Mucosa of descending colon (tissue), 3 donors: Measurements from ENCODE around the gene PSMB4. TPM values are rescaled to one million over a fixed set of nuclear protein-coding genes. Genes with fewer than 3 reads are reported as not detected.

Experiments used
- ATAC-seq: fragments of 200-7000 bp; cut with Tn5 transposase; one replicate; pipeline ENCODE4 v1.9.1; 2020; ENCODE audit warnings: mild to moderate bottlenecking, moderate library complexity
- DNase-seq, 3 donors: peaks; one replicate each; pipeline ENCODE4 v3.0.0-alpha.2; 2020
- H3K36me3 ChIP-seq: fragments of 200-600 bp; one replicate; pipeline ENCODE4 v1.8.0; 2021; ENCODE audit warnings: low read depth, mild to moderate bottlenecking
- H3K4me1 ChIP-seq: fragments of 200-600 bp; one replicate; pipeline ENCODE4 v1.8.0; 2021; ENCODE audit warnings: low read depth, mild to moderate bottlenecking
- H3K4me3 ChIP-seq: fragments of 200-600 bp; one replicate; pipeline ENCODE4 v1.8.0; 2021; ENCODE audit warnings: mild to moderate bottlenecking
- H3K9me3 ChIP-seq: fragments of 200-600 bp; one replicate; pipeline ENCODE4 v1.8.0; 2021; ENCODE audit warnings: mild to moderate bottlenecking
- intact Hi-C, 2 donors: fragments of 100-400 bp; cut with DNase I in 1 of 2; cut with micrococcal nuclease in 1 of 2; formaldehyde crosslinking; loops; one replicate each; pipeline versions ENCODE4 v1.11.0 to v1.11.1; 2022; cut with DNase I, micrococcal nuclease
- total RNA-seq, 3 donors: library from RNA; stranded (reverse); fragmentation: NEBNext Ultra II Directional in 2 of 3; extraction: Animal tissue kit (Norgen Biotek cat#: 25700) in 2 of 3; gene quantifications; one replicate each; pipeline versions ENCODE4 v1.2.1 to v1.2.4, GENCODE V29; 2021 to 2023
- TF ChIP-seq, protein P1 (sequence below): fragments of 200-600 bp; IDR thresholded peaks from one replicate; pipeline ENCODE4 v1.8.0; 2022; ENCODE audit warnings: antibody characterized with exemption, mild to moderate bottlenecking
- donor health status: DM: no; HTN: no; CAD: no; lungs with moderate emphysema.
- donor health status: DM: no; HTN: no; CAD: no.
- donor health status: DM: no; HTN: yes; CAD: no.

The PSMB4 gene
- total RNA-seq, 3 donors from 2014 or later, result 154 to 213 (median 193) TPM

DNA sequence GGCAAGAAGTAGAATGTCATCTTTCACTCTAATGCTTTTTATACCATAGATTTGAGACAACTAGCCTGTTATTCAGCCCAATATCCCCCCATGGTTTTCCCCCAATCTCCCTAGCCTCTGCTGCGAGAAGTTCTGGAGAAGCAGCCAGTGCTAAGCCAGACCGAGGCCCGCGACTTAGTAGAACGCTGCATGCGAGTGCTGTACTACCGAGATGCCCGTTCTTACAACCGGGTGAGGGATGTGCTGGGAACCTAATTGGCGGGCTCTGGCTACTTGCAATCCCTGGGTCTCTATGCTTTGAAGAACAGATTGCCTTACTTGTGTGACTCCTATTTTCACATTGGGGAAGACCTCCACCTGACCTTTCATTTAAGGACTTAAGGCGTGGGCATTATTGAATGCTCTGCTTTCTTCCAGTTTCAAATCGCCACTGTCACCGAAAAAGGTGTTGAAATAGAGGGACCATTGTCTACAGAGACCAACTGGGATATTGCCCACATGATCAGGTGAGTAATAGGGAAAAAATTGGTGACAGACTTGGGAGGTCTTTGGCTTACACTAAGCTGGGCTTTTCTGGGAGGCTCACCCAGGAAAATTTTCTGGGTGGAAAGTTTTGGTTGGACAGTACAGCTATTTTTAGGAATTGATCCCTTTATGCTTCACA lies 1.9 kb downstream of the PSMB4 start:
- TF ChIP-seq, protein P1, sequence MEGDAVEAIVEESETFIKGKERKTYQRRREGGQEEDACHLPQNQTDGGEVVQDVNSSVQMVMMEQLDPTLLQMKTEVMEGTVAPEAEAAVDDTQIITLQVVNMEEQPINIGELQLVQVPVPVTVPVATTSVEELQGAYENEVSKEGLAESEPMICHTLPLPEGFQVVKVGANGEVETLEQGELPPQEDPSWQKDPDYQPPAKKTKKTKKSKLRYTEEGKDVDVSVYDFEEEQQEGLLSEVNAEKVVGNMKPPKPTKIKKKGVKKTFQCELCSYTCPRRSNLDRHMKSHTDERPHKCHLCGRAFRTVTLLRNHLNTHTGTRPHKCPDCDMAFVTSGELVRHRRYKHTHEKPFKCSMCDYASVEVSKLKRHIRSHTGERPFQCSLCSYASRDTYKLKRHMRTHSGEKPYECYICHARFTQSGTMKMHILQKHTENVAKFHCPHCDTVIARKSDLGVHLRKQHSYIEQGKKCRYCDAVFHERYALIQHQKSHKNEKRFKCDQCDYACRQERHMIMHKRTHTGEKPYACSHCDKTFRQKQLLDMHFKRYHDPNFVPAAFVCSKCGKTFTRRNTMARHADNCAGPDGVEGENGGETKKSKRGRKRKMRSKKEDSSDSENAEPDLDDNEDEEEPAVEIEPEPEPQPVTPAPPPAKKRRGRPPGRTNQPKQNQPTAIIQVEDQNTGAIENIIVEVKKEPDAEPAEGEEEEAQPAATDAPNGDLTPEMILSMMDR, result no peak
- DNase-seq (no peak), ATAC-seq (no peak)
- Histone ChIP-seq H3K9me3 (no peaks in the 10 kb centered on the region), H3K4me3 (no peak overlapping the region), H3K4me1 (peaks cover 20% of the 10 kb centered on the region), H3K36me3 (peaks cover 4% of the 10 kb centered on the region)
- intact Hi-C loops, result no loop called here

DNA sequence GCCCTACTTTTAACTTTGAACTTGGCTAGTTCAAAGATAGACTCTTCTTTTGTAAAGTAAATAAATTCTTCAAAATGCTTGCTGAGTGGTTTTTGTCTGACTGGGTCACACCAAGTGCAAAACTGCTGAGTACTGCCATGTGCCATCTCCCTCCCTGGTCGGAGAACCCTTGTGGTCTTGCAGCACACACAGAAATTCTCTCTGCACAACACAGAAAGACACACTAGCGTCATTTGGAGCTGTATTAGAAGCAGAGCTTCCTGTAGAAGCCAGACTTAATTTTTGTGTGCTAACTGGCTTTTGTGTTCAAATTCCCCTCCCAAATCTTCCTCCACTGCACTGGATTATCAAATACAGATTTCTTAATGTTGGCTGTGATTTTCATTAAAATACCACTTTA lies 2.5 kb downstream of the PSMB4 start:
- intact Hi-C loops, result no loop called here
- no peak for DNase-seq
- Histone ChIP-seq H3K4me3 (no peak overlapping the region), H3K4me1 (peaks cover 20% of the 10 kb centered on the region), H3K9me3 (no peaks in the 10 kb centered on the region), H3K36me3 (peaks cover 4% of the 10 kb centered on the region)
- ATAC-seq, result no peak
- TF ChIP-seq, protein P1, result no peak

DNA sequence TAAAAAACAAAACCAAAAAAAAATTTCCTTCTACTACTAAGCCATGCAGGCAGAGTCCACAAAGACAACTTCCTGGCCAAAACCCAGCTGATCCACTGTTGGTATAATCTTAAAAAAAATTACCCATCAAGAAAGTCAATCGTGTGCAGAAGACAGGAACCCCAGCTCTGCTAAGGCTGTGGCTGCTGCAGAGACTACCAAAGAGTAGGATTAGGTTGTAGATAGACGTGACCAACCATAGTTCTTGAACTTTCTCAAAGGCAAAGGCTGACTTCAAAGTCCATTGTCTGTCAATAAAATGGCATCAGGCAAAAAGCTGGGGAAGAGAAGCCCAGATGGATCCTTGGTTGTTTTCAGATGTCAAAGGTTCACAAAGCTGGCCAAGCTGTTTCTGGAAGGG lies 3.4 kb downstream of the PSMB4 start:
- H3K4me3 ChIP-seq, result no peak overlapping the region
- peaks cover 20% of the 10 kb centered on the region for H3K4me1 ChIP-seq
- intact Hi-C loops, result no loop called here
- peaks cover 7% of the 10 kb centered on the region for H3K36me3 ChIP-seq
- no peaks in the 10 kb centered on the region for H3K9me3 ChIP-seq
- DNase-seq, result no peak
- no peak for ATAC-seq
- TF ChIP-seq, protein P1, result no peak

DNA sequence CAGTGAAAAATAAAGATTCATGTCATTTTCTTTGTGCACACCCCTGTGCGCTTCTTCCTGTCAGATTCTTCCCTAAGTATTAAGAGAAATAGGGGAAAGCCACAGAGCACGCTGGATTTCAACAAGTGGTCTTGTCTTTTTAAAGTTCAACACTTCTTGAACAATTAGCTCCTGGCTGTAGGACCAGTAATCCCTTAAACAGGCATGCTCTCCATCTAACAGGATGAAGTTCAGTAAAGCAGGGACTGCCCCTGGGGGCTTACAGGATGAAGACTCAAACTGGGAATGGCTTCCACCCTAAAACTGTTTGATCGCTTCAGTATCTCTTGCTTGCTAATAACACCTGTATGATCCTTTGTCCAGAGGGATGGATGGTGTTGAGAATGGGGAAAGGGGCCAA lies 4.2 kb downstream of the PSMB4 start:
- peaks cover 16% of the 10 kb centered on the region for H3K36me3 ChIP-seq
- H3K9me3 ChIP-seq, result no peaks in the 10 kb centered on the region
- H3K4me3 ChIP-seq, result no peak overlapping the region
- no peak for ATAC-seq
- DNase-seq, result no peak
- intact Hi-C loops, result no loop called here
- TF ChIP-seq, protein P1, result no peak
- H3K4me1 ChIP-seq, result peaks cover 19% of the 10 kb centered on the region

DNA sequence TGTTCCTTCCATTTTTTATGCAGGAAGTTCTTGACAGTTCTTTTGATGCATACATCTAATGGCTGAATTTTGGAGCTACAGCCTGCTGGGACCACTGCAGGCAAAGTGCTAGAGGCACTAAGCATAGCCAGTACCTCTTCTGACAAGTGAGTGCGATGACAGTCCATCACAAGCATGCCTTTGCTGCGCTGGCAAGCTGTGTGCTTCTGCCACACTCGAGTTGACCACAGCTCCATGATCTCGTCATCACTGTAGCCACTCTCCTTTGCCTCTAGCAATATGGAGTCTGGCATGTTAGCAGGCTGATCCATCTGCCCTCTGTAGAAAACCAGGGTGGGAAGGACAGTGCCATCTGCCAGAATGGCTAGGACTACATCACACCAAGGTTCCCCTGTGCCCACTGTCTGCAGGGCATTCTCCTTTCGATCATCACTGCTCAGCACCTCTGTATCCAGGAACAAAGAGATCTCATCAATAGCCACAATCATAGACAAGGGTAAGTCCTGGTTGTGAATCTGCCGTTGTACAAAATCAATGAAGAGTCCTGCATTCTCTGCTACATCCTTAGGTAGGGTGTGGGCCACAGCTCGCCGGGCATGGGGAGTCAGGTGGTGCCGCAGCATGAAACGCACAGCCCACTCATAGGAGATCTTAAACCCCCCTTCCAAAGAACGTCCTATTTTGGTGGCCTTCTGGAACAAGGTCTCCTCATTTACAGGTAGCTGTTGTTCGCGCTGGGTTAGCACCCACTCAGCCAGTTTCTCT lies 6.0 kb downstream of the PSMB4 start:
- no peak overlapping the region for H3K4me3 ChIP-seq
- TF ChIP-seq, protein P1, result no peak
- peaks cover 21% of the 10 kb centered on the region for H3K36me3 ChIP-seq
- ATAC-seq (no peak), DNase-seq (no peak)
- H3K4me1 ChIP-seq, result peaks cover 12% of the 10 kb centered on the region
- H3K9me3 ChIP-seq, result no peaks in the 10 kb centered on the region
- intact Hi-C loops, result no loop called here
